HUDEP-2 (cell line): ENCODE data around the gene MSANTD1.
A peak's percentile ranks its signal among the peaks of the same experiment; 100 is the strongest.

Experiments
- DNase-seq, 76 experiments: peaks; one replicate each; lab custom pipeline; 2025; ENCODE audit not compliant: unreplicated experiment in 76 of 76; lab: John Stamatoyannopoulos, UW

Gene MSANTD1

DNA sequence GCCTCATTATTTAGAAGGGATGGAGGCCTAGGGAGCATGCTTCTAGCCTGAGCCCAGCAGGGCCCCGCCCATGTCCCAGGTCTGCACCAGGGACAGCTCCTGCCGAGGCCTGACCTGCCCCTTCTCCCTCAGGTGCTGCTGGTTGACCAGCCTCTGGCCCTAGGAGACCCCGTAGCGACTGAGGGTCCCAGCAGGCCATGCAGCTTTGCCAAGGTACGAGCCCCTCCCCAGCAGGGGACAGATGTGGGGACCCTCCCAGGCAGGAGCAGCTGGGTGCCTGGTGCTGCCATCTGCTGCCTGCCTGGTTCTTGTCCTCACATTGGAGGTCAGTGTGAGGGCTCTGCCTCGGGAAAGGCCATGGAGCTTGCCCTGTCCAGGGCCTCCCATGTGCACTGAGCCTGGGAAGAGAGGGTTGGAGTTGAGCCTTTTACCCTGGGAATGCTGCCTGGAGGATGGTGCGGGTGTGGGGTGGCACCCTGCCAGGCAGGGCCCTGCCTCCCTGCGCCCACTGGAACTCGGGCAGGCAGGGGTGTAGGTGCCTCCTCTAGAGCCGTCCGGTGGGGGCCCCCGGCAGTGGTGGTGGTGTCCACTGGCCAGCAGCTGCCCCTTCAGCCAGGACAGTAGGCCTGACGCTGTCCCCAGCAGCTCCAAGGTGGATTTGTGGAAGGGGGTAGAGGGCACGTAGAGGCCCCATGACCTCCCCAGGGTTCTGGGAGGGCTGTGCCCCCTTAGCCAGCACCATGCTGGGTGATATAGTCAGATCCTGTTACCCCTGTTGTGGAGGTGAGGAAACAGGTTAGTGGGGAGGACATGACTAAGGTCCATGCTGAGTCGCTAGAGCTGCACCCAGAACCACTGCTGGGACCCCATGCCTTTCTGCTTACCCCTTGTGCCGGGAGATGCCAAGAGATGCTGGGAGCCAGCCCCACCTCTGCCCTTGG is 2.2 kb upstream of the MSANTD1 start:
- peak in 2 of 76 experiments; percentile 4 to 6 for DNase-seq

DNA sequence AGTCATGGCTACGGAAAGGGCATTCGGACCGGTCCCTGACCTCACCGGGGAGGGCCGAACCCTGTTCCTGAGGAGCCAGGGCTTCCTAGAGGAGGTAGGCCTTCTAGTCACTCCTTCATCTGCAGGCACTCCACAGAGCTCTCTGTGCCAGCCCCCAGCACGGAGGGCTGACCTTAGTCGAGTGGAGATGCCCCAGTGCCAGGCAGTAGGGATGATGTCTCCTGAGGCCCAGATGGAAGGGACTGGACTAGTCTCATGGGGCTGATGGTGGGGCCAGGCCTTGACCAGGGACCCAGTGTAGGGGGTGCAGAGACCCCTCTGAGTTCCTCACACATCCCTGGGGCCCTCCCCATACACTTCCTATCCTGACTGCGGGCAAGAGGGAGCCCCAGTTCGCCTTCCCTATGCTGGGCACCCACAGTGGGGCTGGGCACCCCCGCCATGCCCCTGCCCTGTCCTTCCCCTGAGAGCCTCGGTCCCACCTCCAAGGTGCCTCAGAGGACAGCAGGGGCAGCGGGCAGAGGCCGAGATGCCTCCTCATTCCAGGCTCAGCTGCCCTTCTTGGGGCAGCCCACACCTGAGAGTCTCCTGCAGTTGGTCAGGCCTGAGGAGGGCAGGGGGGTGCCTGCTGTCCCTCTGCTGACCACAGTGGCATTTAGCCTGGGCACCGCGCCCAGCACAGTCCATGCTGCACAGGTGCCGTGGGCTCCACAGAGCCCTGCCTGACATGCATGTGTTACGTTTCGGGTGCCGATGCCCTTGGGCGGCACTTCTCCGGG is 1.4 kb upstream of the MSANTD1 start:
- DNase-seq = no peak

DNA sequence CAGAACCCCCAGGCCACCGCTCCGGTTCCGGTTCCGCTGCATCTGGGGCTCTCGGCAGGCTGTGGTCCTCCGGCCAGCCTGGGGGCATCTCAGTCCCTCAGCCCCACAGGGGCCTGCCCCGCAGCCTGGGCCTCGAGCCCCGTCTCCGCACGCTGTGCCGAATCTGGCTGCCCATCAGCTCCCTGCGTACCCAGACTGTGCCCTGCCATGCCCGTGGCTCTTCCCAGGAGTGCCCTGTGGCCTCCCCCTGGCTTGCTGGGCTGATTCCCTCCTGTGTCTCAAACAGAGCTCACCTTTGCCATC is 830 bp upstream of the MSANTD1 start:
- no peak for DNase-seq

DNA sequence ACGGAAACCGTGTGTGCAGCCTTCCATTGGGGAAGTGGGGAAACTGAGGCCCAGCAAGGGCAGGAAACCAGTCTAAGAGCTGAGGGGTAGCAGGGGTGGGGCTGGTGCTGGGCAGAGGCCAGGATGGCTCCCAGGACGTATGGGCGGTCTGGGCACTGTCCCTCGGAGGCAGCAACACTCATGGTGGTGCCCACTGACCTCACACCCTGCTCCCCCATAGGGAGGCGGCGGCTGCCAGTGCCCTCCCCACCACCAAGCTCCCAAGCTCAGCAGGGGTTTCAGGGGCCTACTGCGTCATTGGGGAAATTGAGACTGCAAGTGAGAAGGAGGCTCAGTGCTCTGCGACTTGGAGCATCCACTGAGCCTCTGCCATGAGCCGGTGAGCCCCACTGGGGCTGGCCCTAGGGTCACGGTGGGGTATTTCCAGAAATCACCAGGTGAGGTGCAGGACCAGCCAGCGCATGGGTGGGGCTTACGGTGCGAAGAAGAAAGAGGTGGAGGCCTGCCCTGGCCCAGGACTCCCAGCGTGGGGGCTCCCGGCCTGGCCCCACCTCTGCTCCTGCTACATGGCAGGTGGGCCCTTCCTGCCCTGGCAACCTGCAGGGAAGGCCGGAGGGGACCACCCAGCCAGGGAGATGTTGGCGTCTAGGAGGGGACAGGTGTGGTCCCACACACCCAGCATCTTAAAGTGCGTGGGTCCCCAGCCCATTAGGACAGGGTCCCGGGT is 915 bp downstream of the MSANTD1 start:
- no peak for DNase-seq

DNA sequence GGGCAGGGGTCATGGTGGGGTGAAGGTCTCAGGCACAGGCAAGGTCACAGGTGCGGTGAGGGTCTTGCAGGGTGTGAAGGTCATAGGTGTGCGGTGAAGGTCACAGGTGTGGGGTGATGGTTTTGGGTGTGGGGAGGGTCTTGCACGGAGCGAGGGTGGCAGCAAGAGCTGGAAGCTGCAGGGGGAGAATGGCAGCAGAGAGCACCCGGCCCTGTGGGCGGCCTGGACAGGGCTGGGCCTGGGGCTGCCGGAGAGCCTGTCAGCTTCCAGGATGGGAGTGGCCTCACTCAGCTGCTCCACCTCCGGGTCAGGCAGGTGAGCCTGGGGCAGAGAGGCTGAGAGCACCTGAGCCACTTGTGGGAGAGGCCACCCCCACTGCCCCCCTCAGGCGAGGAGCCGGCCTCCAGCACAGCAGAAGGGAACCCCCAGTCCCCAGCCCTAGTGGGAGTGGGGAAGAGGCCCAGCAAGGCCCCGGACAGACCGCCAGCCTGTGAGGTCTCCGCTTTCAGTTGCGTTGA is 1.5 kb downstream of the MSANTD1 start:
- no peak for DNase-seq

DNA sequence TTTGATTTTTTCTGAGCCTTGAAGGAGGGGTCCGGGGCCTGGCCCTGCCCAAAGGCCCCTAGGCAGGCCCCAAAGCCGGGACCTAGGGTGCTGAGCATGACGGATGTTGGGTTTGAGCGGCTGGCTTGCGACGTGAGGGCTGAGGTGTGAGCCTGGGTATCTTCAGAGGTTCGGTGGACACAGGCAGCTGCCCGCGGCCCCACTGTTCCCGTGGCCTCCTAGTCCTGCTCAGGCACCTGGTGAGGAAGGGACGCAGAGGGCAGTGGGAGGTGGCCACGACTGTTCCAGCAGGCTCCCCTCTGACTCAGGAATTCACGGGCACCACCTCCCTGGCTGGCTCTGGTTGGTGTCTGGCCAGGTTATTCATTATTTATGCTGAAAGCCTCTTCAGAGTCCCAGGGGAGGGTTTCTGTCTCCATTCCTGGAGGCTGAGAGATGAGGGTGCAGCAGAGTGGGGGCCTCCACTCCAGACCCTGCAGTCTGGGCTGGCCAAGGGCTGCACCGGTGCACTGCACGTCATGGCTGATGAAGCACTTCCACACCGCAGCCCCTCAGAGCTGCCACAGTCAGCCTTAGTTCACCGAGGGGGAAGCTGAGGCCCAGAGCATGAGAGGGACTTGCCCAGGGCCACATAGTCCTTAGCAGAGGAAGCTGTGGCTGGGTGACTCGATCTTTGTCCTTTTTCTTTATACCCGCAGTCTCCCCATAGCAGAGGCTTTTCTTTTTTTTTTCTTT is 2.2 kb downstream of the MSANTD1 start:
- no peak for DNase-seq

DNA sequence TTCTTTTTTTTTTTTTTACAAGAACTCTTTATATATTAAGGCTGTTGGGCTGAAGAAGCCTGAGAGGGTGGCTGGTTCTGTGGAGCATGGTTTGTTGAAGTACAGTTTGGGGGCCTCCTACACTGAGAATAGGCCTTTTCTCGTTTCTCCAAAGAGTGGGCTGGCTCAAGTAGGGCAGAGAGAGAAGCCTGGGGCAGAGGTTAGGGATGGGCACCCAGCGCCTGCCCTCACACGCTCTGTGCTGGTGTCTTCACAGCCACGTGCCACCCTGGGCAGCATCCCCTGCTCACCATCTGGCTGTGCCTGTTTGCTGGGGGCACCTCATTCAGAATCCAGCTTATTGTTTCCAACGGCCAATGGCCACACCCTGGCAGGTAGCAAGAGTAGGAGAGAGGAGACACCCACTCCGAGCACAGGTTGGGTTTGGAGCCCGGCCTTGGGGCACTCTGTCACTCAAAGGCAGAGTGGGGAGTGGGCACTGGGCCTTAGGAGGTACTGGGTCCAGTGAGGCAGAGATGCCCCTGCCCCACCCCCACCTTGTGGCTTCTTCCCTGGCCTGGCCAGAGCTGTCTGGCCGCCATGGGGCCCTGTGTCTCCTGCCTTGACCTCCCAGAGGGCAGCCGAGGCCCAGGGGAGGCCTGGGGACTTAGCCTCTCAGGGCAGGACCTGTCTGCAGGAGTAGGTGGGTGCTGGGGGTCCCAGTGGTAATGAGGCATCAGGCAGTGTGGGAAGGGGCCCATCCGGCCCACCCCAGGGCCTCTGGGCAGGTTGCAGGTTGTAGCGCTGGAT is 2.9 kb downstream of the MSANTD1 start:
- DNase-seq = no peak

DNA sequence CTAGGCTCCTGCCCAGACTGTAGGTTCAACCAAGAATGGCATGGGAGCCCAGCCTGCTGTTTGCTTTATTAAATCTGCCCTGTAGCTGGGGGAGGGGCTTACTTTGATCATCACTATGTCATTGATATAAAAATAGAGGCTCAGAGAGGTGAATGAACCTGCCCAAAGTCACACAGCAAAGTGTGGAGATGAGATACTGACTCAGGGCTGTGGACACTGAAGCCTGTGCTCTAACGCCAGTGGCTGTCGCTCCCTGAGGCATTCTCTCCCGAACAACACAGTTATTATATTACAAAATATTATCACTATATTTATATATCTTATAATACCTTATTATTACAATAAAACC is 3.5 kb downstream of the MSANTD1 start:
- DNase-seq = no peak

DNA sequence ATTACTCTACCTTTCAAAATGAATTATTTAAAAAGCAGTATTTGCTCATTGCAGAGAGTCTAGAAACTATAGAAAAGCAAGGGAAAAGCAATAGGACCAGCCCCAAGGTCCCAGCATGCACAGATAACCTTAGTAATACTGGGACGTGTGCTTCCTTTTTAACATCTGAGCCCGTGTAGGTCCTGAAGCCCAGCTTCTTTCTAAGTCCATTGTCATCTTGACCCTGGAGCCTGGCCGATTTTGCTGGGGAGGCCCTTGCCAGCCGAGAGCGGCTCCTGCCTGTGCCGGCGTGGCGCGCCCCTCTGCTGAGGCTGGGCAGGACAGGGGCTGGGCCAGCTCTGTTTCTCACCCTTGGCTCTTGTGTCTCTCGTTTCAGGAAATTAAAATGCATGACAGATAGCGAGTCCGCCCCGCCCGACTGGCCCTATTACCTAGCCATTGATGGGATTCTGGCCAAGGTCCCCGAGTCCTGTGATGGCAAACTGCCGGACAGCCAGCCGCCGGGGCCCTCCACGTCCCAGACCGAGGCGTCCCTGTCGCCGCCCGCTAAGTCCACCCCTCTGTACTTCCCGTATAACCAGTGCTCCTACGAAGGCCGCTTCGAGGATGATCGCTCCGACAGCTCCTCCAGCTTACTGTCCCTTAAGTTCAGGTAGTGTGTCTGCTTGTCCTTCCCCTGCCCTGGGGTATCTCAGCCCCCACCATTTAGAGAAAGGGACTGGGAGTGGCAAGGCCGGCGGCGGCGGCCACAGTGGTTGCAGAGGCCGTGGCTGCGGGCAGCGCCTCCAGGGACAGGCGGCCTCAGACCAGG is 4.1 kb downstream of the MSANTD1 start:
- DNase-seq = no peak

DNA sequence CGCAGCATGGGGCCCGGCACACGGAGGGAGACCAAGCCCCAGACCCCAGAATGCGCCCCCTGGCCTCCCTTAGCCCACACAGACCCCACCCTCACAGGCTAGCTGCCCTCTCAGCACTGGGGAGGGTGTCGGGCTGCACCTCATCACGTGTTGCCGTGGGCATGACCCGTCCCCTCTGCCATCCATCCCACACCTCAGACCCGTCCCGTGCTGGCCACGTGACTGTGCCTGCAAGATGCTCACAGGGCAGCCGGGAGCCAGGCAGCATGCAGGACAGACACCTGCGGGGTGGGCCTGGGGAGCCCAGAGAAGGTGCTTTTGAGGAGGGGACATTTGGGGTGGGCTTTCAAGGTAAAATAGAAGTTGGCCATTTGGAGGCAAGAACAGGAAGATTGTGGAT is 4.8 kb downstream of the MSANTD1 start:
- DNase-seq = no peak

DNA sequence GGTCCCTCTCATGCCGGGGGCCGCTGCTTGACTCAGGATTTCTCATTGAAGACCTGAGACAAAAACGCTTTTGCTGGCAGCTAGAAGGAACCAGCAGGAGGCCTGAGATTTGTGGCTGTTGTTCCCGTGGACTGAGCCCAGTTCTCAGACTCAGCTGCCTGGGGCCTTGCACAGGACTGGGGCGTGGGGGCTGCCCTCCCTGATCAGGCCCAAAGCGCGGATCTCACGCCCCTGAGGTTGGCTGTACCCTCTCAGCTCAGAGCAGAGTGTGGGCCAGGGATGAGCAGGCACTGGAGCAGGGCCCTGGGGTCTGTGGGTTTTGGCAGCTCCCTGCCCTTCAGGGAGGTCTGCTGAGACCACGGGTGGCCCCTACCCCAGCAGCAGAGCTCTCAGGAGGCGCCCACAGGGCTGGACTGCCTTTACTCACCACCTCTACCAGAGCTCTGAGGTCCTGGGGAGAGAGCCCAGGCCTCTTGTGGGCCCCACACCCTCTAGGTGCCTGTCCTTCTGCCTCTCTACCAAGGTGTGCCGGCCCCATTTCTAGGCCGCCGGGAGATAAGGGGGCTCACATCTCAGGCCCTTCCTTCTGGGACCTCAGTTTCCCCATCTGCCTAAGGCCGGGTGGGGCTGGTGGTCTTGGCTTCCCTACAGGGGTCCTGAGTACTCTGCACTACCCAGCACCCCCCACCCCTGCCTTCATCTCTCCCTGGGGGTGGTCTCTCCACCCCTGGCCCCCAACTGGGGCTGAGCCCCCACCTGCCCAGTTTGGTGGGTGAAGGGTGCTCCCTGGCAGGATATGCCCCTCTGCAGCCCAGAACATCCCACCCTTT is 5.6 kb downstream of the MSANTD1 start:
- DNase-seq = no peak

DNA sequence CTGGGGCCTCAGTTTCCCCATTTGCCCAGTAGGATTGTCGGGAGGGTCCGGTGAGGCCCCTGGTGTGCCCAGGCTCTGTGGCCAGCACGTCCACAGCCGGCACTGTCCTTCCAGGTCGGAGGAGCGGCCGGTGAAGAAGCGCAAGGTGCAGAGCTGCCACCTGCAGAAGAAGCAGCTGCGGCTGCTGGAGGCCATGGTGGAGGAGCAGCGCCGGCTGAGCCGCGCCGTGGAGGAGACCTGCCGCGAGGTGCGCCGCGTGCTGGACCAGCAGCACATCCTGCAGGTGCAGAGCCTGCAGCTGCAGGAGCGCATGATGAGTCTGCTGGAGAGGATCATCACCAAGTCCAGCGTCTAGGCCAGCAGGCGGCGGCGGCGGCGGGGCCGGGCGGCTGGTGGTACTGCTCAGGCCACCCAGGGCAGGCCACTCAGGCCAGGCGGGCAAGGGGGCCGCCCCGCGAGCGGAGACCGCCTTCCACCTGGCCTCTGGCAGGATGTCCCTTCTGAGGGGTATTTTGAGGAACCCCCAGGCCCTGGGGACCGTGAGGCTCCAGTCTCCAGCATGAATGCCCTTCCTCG is 6.7 kb downstream of the MSANTD1 start:
- no peak for DNase-seq

DNA sequence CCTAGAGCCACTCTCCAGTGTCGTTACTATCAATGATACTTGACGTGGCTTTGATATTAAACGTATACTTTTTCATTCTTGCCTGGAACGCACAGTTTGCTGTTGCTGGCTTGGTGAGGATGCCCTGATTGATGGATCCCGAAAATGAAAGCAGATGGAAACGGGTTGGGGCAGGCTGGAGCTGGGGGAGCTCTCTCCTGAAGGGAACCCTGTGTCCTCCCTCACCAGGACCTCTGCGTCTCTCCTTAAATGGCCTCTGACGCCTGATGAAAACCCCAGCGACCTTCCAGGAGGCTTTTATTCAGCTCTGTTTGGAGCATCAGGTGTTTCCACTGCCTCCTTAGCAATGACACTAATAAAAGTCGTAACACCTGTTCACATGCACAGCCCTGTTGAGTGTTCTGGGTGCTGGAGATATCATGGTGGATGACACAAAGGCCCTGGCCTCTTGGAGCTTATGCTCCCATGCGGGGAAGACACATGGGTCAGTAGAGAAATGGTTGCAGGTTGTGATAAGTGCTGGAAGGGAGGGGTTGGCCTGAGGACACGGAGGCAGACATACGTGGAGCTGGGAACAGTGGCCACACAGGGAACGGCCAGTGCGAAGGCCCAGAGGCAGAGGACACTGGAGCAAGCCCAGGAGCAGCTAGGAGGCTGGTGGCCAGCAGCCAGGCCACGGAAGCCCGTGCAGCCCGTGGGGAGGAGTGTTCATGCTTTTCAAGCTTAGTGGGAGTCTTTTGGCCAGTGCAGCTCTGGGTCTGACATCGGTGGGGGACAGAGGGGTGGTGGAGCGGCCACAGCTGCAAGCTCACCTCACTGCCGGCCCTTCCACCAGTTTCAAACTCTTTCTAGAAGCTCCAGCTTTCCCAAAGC is 7.5 kb downstream of the MSANTD1 start:
- no peak for DNase-seq

DNA sequence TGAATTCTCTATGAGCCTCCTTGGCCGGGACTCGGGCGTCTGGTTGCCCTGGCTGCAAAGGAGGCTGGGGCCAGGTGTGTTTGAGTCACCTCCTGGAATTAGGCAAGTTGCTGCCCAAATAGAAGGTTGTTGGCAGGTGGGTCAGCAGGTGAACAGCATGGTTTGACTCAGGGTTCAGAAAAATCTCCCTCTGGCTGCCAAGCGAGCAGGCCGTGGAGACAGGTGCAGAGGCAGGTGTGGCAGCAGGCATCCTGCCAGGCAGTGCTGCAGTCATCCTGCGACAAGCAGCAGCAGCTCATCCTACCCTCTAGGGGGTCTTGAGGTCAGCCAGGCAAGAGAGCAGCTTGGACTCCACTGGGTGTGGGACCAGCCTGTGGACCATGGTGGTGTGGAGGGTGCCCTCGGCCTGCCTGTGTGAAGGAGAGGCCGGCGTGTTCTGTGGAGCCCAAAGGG is 8.2 kb downstream of the MSANTD1 start:
- no peak for DNase-seq

DNA sequence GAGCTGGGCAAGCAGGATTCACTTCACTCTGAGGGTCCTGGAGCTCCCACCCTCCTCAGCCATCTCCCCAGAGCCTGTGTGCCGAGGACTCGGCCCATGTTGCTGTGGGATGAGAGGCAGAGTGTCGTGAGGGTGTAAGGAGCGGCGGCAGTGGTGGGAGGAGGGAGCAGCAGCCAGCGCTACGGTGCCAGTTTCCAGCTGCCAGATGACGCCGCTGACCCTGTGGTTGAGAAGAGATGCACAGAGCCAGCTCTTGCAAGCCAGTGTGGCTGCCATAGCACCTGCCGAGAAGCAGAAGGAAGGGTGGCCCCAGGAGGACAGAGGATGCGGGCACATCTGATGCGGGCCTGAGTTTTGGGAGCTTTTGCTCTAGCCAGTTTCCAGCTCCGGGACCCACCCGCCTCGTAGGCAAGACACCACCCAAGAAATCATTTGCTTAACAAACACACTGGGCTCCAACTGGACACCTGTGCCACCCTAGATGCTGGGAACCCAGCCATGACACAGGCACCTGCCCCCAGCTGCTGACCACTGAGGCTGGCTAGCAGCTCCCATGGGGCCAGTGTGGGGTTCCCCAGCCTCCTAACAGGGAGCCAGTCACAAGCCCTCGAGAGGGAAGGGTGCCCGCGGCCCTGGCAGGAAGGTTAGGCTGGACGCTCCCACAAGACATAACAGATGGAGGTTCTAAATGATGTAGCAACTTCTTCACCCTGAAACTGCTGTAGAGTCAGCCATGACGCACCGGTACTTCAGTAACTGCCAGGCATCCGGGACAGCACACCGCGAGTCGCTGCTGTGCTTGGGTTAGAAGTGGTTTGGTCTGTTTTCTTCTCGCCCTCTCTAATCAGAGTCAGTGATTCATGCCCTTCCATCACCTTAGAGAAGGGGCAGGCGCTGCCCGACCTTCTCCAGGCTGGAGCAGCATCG is 8.9 kb downstream of the MSANTD1 start:
- no peak for DNase-seq
